Right lobe of liver (tissue), 6 donors: ENCODE data around the gene SMPD3. TPM values are rescaled to one million over a fixed set of nuclear protein-coding genes. Genes with fewer than 3 reads are reported as not detected.

Experiments used
- ATAC-seq, 4 donors: fragments of 200-7000 bp; cut with Tn5 transposase; one replicate each; pipeline ENCODE4 v1.9.1; 2020; ENCODE audit warnings: mild to moderate bottlenecking in 4 of 4, moderate library complexity in 4 of 4
- DNase-seq, 3 donors: peaks; one replicate each; pipeline ENCODE4 v3.0.0-alpha.2; 2020
- H3K27ac ChIP-seq, 3 donors: fragments of 200-600 bp; one replicate each; pipeline ENCODE4 v1.8.0; 2022
- H3K27me3 ChIP-seq, 2 donors: fragments of 200-600 bp; one replicate each; pipeline ENCODE4 v1.8.0; 2022
- H3K36me3 ChIP-seq, 4 donors: fragments of 200-600 bp; sonication (generic) in 1 of 4; one replicate each; pipeline versions ENCODE4 v1.5.1 to v1.8.0; 2017 to 2022; ENCODE audit warnings: control low read depth in 1 of 4
- H3K4me1 ChIP-seq, 4 donors: fragments of 200-600 bp; sonication (generic) in 1 of 4; one replicate each; pipeline versions ENCODE4 v1.5.1 to v1.8.0; 2017 to 2022; ENCODE audit warnings: control low read depth in 1 of 4
- H3K4me3 ChIP-seq, 3 donors: fragments of 200-600 bp; one replicate each; pipeline ENCODE4 v1.8.0; 2022
- H3K9me3 ChIP-seq, 4 donors: fragments of 200-600 bp; sonication (generic) in 1 of 4; one replicate each; pipeline versions ENCODE4 v1.5.1 to v1.8.0; 2017 to 2022; ENCODE audit warnings: control low read depth in 1 of 4
- POLR2A ChIP-seq: fragments of 450-650 bp; IDR thresholded peaks from one replicate; pipeline ENCODE4 v1.6.1; 2017; ENCODE audit warnings: antibody characterized with exemption, mild to moderate bottlenecking
- WGBS: methylation state at CpG from one replicate; pipeline ENCODE4 v1.1.6; 2018; ENCODE audit warnings: low coverage, low lambda C conversion rate; ENCODE audit not compliant: insufficient coverage; ENCODE audit errors: missing lambda C conversion rate; 5-methylcytosine and 5-hydroxymethylcytosine counted together
- intact Hi-C, 2 donors: fragments of 100-400 bp; cut with DNase I; formaldehyde crosslinking; loops; one replicate each; pipeline versions ENCODE4 v1.11.2 to v1.14.1; 2022
- total RNA-seq, 6 experiments: library from RNA; depleted of rRNA in 2 of 6; stranded (reverse); fragments of >200 nt in 2 of 6; fragmentation: NEBNext Ultra II Directional in 3 of 6; extraction: Animal tissue kit (Norgen Biotek cat#: 25700) in 3 of 6; gene quantifications; one replicate each; pipeline versions ENCODE4 v1.1.0 to v1.2.4, GENCODE V29; 2016 to 2023
- TF ChIP-seq, protein P1 (sequence below), 4 donors: fragments of 200-600 bp in 3 of 4; fragments of 450-650 bp in 1 of 4; IDR thresholded peaks; one replicate each; pipeline versions ENCODE4 v1.5.1 to v1.8.0; 2016 to 2022; ENCODE audit warnings: antibody characterized with exemption in 4 of 4, mild to moderate bottlenecking in 2 of 4
- donor health status: DM: no; HTN: yes; CAD: no.
- donor health status: DM: no; HTN: no; CAD: no.
- donor health status: DM: no; HTN: no; CAD: no.
- donor health status: DM: no; HTN: yes; CAD: no.
- donor health status: DM: no; HTN: yes; CAD: no.

SMPD3 gene
- total RNA-seq, 6 experiments from 2014 or later: 0.18 to 27.2 (median 5.0) TPM

GRCh38 chr16:68360547-68360946, 87.8 kb downstream of the SMPD3 start:
- DNase-seq: no peak
- no peak overlapping the region for H3K4me3 ChIP-seq
- H3K27me3 ChIP-seq: no peaks in the 10 kb centered on the region
- WGBS: 85% methylated on average over 11 of the region's 18 CpGs
- no peak overlapping the region for H3K27ac ChIP-seq
- peaks cover 0 to 20% (median 0%) of the 10 kb centered on the region in 4 donors for H3K36me3 ChIP-seq
- intact Hi-C loops: no loop called here
- H3K4me1 ChIP-seq: no peaks in the 10 kb centered on the region
- ATAC-seq: no peak
- TF ChIP-seq, protein P1, sequence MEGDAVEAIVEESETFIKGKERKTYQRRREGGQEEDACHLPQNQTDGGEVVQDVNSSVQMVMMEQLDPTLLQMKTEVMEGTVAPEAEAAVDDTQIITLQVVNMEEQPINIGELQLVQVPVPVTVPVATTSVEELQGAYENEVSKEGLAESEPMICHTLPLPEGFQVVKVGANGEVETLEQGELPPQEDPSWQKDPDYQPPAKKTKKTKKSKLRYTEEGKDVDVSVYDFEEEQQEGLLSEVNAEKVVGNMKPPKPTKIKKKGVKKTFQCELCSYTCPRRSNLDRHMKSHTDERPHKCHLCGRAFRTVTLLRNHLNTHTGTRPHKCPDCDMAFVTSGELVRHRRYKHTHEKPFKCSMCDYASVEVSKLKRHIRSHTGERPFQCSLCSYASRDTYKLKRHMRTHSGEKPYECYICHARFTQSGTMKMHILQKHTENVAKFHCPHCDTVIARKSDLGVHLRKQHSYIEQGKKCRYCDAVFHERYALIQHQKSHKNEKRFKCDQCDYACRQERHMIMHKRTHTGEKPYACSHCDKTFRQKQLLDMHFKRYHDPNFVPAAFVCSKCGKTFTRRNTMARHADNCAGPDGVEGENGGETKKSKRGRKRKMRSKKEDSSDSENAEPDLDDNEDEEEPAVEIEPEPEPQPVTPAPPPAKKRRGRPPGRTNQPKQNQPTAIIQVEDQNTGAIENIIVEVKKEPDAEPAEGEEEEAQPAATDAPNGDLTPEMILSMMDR (IDR thresholded peaks at IDR 0.05): no peak
- TF ChIP-seq POLR2A: no peak
- no peaks in the 10 kb centered on the region for H3K9me3 ChIP-seq

GRCh38 chr16:68359398-68360191, 88.7 kb downstream of the SMPD3 start:
- no peaks in the 10 kb centered on the region for H3K27me3 ChIP-seq
- WGBS: 90% methylated on average over 4 of the region's 23 CpGs
- ATAC-seq: no peak
- H3K27ac ChIP-seq: no peak overlapping the region
- peaks cover 0 to 20% (median 0%) of the 10 kb centered on the region in 4 donors for H3K36me3 ChIP-seq
- DNase-seq: peak in 1 of 3 donors; percentile 16
- H3K4me1 ChIP-seq: no peaks in the 10 kb centered on the region
- intact Hi-C loops: no loop called here
- TF ChIP-seq POLR2A: no peak
- TF ChIP-seq, protein P1 (IDR thresholded peaks at IDR 0.05): no peak
- no peak overlapping the region for H3K4me3 ChIP-seq
- H3K9me3 ChIP-seq: no peaks in the 10 kb centered on the region

GRCh38 chr16:68358951-68359350, 89.4 kb downstream of the SMPD3 start:
- H3K4me3 ChIP-seq: no peak overlapping the region
- ATAC-seq: no peak

GRCh38 chr16:68357923-68358322, 90.4 kb downstream of the SMPD3 start:
- TF ChIP-seq POLR2A: no peak
- TF ChIP-seq, protein P1 (IDR thresholded peaks at IDR 0.05): no peak
- Histone ChIP-seq H3K36me3 (peaks cover 0 to 30% (median 3%) of the 10 kb centered on the region in 4 donors), H3K9me3 (no peaks in the 10 kb centered on the region), H3K4me1 (no peaks in the 10 kb centered on the region), H3K4me3 (no peak overlapping the region), H3K27me3 (no peaks in the 10 kb centered on the region), H3K27ac (no peak overlapping the region)
- WGBS: 100% methylated on average over 3 of the region's 11 CpGs
- ATAC-seq (no peak), DNase-seq (peak in 2 of 3 donors; percentile 11 to 74)
- intact Hi-C loops: no loop called here

More at GRCh38 chr16:68358951-68359350, 89.4 kb downstream of the SMPD3 start:
- peaks cover 0 to 20% (median 3%) of the 10 kb centered on the region in 4 donors for H3K36me3 ChIP-seq
- DNase-seq: peak in 1 of 3 donors; percentile 11
- intact Hi-C loops: no loop called here
- TF ChIP-seq, protein P1 (IDR thresholded peaks at IDR 0.05): no peak
- no peak for TF ChIP-seq POLR2A
- H3K4me1 ChIP-seq: no peaks in the 10 kb centered on the region
- no peaks in the 10 kb centered on the region for H3K27me3 ChIP-seq
- no CpG with 5 or more reads among the region's 13 CpGs for WGBS
- no peaks in the 10 kb centered on the region for H3K9me3 ChIP-seq
- no peak overlapping the region for H3K27ac ChIP-seq
